ENCODE measurements around the gene AKAP7.
"Not testable (repeated sequence)": the region's sequence is repeated elsewhere in the genome, so short reads cannot be mapped to it uniquely, and the experiment has no call there.

AKAP7 gene

GRCh38 chr6:131305037-131305850 lies 170.0 kb downstream of the AKAP7 start:
- Histone ChIP-seq H3K9ac (ENCODE audit: low read depth in 1 of 2, low read length in 2 of 2) (no peak overlapping the region), H3K4me1 (ENCODE audit: control insufficient read depth in 1 of 2, insufficient read depth in 2 of 2, low read length in 2 of 2) (no peaks in the 10 kb centered on the region), H3K27ac (ENCODE audit: low read depth, low read length) (no peak overlapping the region), H3K9me3 (ENCODE audit: control insufficient read depth in 1 of 2, low read length in 2 of 2) (peaks cover 0 to 4% of the 10 kb centered on the region in 2 donors), H3K27me3 (ENCODE audit: control insufficient read depth in 1 of 2, insufficient read depth in 2 of 2, low read length in 2 of 2) (no peaks in the 10 kb centered on the region), H3K36me3 (ENCODE audit: control insufficient read depth in 1 of 2, insufficient read depth in 2 of 2, low read length in 2 of 2) (no peaks in the 10 kb centered on the region), H3K4me3 (ENCODE audit: low read depth in 1 of 2, low read length in 2 of 2) (no peak overlapping the region)

DNA sequence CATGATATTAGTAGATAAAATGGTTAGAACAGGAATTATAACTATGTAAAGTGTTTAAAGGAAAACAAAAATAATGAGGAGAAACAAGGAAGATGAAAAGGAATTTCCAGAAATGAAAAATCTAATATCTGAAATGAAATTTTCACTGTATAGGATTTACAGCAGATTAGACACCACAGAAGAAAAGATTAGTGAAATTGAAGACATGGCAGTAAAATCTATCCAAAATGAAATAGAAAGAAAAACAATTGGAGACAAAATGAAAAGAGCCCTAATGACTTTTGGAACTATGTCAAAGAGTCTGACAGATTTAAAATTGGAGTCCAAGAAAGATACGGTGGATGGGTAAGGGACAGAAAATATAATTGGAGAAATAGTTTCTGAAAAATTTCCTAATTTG lies 174.2 kb downstream of the AKAP7 start:
- Histone ChIP-seq H3K9ac (ENCODE audit: low read depth in 1 of 2, low read length in 2 of 2) (no peak overlapping the region), H3K36me3 (ENCODE audit: control insufficient read depth in 1 of 2, insufficient read depth in 2 of 2, low read length in 2 of 2) (no peaks in the 10 kb centered on the region), H3K27ac (ENCODE audit: low read depth, low read length) (no peak overlapping the region), H3K9me3 (ENCODE audit: control insufficient read depth in 1 of 2, low read length in 2 of 2) (peaks cover 0 to 4% of the 10 kb centered on the region in 2 donors), H3K4me3 (ENCODE audit: low read depth in 1 of 2, low read length in 2 of 2) (no peak overlapping the region), H3K4me1 (ENCODE audit: control insufficient read depth in 1 of 2, insufficient read depth in 2 of 2, low read length in 2 of 2) (no peaks in the 10 kb centered on the region), H3K27me3 (ENCODE audit: control insufficient read depth in 1 of 2, insufficient read depth in 2 of 2, low read length in 2 of 2) (no peaks in the 10 kb centered on the region)

GRCh38 chr6:131314838-131315237 lies 179.6 kb downstream of the AKAP7 start:
- no peaks in the 10 kb centered on the region for H3K9me3 ChIP-seq (ENCODE audit: control insufficient read depth in 1 of 2, low read length in 2 of 2)
- no peak overlapping the region for H3K4me3 ChIP-seq (ENCODE audit: low read depth in 1 of 2, low read length in 2 of 2)
- H3K36me3 ChIP-seq (ENCODE audit: control insufficient read depth in 1 of 2, insufficient read depth in 2 of 2, low read length in 2 of 2): no peaks in the 10 kb centered on the region
- H3K27me3 ChIP-seq (ENCODE audit: control insufficient read depth in 1 of 2, insufficient read depth in 2 of 2, low read length in 2 of 2): no peaks in the 10 kb centered on the region
- no peak overlapping the region for H3K9ac ChIP-seq (ENCODE audit: low read depth in 1 of 2, low read length in 2 of 2)
- H3K4me1 ChIP-seq (ENCODE audit: control insufficient read depth in 1 of 2, insufficient read depth in 2 of 2, low read length in 2 of 2): no peaks in the 10 kb centered on the region
- H3K27ac ChIP-seq (ENCODE audit: low read depth, low read length): no peak overlapping the region

- Histone ChIP-seq H3K4me1 (ENCODE audit: control insufficient read depth in 1 of 2, insufficient read depth in 2 of 2, low read length in 2 of 2) (no peaks in the 10 kb centered on the region), H3K27me3 (ENCODE audit: control insufficient read depth in 1 of 2, insufficient read depth in 2 of 2, low read length in 2 of 2) (no peaks in the 10 kb centered on the region), H3K9me3 (ENCODE audit: control insufficient read depth in 1 of 2, low read length in 2 of 2) (no peaks in the 10 kb centered on the region), H3K4me3 (ENCODE audit: low read depth in 1 of 2, low read length in 2 of 2) (no peak overlapping the region), H3K9ac (ENCODE audit: low read depth in 1 of 2, low read length in 2 of 2) (no peak overlapping the region), H3K36me3 (ENCODE audit: control insufficient read depth in 1 of 2, insufficient read depth in 2 of 2, low read length in 2 of 2) (no peaks in the 10 kb centered on the region), H3K27ac (ENCODE audit: low read depth, low read length) (no peak overlapping the region)
These were observed 181.4 kb downstream of the AKAP7 start for GRCh38 chr6:131316654-131317053.

- Histone ChIP-seq H3K9me3 (ENCODE audit: control insufficient read depth in 1 of 2, low read length in 2 of 2) (no peaks in the 10 kb centered on the region), H3K36me3 (ENCODE audit: control insufficient read depth in 1 of 2, insufficient read depth in 2 of 2, low read length in 2 of 2) (no peaks in the 10 kb centered on the region), H3K9ac (ENCODE audit: low read depth in 1 of 2, low read length in 2 of 2) (no peak overlapping the region), H3K27ac (ENCODE audit: low read depth, low read length) (no peak overlapping the region), H3K4me3 (ENCODE audit: low read depth in 1 of 2, low read length in 2 of 2) (no peak overlapping the region), H3K27me3 (ENCODE audit: control insufficient read depth in 1 of 2, insufficient read depth in 2 of 2, low read length in 2 of 2) (no peaks in the 10 kb centered on the region), H3K4me1 (ENCODE audit: control insufficient read depth in 1 of 2, insufficient read depth in 2 of 2, low read length in 2 of 2) (peaks cover 0 to under 1% of the 10 kb centered on the region in 2 donors)
These were observed 182.2 kb downstream of the AKAP7 start for GRCh38 chr6:131317516-131317915.

DNA sequence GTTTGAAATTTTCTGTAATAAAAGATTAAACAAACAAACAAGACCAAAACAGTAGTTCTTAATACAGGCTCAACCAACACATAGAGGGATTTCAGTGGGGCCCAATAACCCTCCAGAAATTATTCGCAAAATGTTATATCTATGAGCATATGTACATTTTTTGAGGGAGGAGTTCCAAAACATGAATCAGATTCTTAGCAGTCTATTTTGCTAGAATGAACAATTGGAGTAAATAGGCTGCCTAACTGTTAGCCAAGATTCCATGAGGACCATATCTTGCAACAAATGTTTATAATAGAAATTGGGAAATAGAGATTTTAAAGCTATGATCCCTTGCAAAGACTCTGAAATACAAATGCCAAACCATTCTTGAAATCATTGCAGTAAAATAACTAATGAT lies 186.3 kb downstream of the AKAP7 start:
- Histone ChIP-seq H3K4me3 (ENCODE audit: low read depth in 1 of 2, low read length in 2 of 2) (no peak overlapping the region), H3K27ac (ENCODE audit: low read depth, low read length) (no peak overlapping the region)

DNA sequence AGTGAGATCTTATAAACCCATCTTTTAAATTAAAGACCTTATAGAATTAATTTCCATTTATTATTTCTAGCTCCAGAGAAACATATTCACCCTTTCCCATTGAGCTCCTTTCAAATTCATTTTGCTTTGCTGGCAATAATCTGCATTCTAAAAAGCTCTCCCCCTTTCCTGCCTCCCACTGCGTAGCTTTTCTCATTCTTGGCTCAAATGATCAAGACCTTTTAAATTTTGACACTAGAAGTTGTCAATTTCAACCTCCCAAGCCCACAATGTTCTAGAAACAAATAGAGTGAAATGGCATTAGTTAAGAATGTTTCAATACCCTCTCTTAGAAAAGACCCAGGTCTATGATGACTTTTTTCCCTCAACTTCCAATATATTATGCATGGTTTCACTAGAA lies 186.9 kb downstream of the AKAP7 start:
- Histone ChIP-seq H3K9me3 (ENCODE audit: control insufficient read depth in 1 of 2, low read length in 2 of 2) (no peaks in the 10 kb centered on the region), H3K27ac (ENCODE audit: low read depth, low read length) (no peak overlapping the region), H3K36me3 (ENCODE audit: control insufficient read depth in 1 of 2, insufficient read depth in 2 of 2, low read length in 2 of 2) (no peaks in the 10 kb centered on the region), H3K4me3 (ENCODE audit: low read depth in 1 of 2, low read length in 2 of 2) (no peak overlapping the region), H3K27me3 (ENCODE audit: control insufficient read depth in 1 of 2, insufficient read depth in 2 of 2, low read length in 2 of 2) (no peaks in the 10 kb centered on the region), H3K9ac (ENCODE audit: low read depth in 1 of 2, low read length in 2 of 2) (no peak overlapping the region), H3K4me1 (ENCODE audit: control insufficient read depth in 1 of 2, insufficient read depth in 2 of 2, low read length in 2 of 2) (peaks cover 0 to 6% of the 10 kb centered on the region in 2 donors)

More for the DNA sequence above, 186.3 kb downstream of the AKAP7 start:
- H3K4me1 ChIP-seq (ENCODE audit: control insufficient read depth in 1 of 2, insufficient read depth in 2 of 2, low read length in 2 of 2): peaks cover 0 to 6% of the 10 kb centered on the region in 2 donors
- H3K27me3 ChIP-seq (ENCODE audit: control insufficient read depth in 1 of 2, insufficient read depth in 2 of 2, low read length in 2 of 2): no peaks in the 10 kb centered on the region
- H3K9ac ChIP-seq (ENCODE audit: low read depth in 1 of 2, low read length in 2 of 2): no peak overlapping the region
- H3K9me3 ChIP-seq (ENCODE audit: control insufficient read depth in 1 of 2, low read length in 2 of 2): no peaks in the 10 kb centered on the region
- H3K36me3 ChIP-seq (ENCODE audit: control insufficient read depth in 1 of 2, insufficient read depth in 2 of 2, low read length in 2 of 2): no peaks in the 10 kb centered on the region

DNA sequence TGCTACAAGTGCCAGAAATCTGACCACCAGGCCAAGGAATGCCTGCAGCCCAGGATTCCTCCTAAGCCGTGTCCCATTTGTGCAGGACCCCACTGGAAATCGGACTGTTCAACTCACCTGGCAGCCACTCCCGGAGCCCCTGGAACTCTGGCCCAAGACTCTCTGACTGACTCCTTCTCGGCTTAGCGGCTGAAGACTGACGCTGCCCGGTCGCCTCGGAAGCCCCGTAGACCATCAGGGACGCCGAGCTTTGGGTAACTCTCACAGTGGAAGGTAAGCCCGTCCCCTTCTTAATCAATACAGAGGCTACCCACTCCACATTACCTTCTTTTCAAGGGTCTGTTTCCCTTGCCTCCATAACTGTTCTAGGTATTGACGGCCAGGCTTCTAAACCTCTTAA lies 190.4 kb downstream of the AKAP7 start:
- not testable (repeated sequence) for H3K4me1 ChIP-seq (ENCODE audit: control insufficient read depth in 1 of 2, insufficient read depth in 2 of 2, low read length in 2 of 2); H3K27ac ChIP-seq (ENCODE audit: low read depth, low read length); H3K4me3 ChIP-seq (ENCODE audit: low read depth in 1 of 2, low read length in 2 of 2); H3K9ac ChIP-seq (ENCODE audit: low read depth in 1 of 2, low read length in 2 of 2); H3K9me3 ChIP-seq (ENCODE audit: control insufficient read depth in 1 of 2, low read length in 2 of 2); H3K36me3 ChIP-seq (ENCODE audit: control insufficient read depth in 1 of 2, insufficient read depth in 2 of 2, low read length in 2 of 2); H3K27me3 ChIP-seq (ENCODE audit: control insufficient read depth in 1 of 2, insufficient read depth in 2 of 2, low read length in 2 of 2)

DNA sequence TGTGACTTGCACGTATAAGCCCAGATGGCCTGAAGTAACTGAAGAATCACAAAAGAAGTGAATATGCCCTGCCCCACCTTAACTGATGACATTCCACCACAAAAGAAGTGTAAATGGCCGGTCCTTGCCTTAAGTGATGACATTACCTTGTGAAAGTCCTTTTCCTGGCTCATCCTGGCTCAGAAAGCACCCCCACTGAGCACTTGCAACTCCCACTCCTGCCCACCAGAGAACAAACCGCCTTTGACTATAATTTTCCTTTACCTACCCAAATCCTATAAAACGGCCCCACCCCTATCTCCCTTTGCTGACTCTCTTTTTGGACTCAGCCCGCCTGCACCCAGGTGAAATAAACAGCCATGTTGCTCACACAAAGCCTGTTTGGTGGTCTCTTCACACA lies 193.5 kb downstream of the AKAP7 start:
- H3K4me1 ChIP-seq (ENCODE audit: control insufficient read depth in 1 of 2, insufficient read depth in 2 of 2, low read length in 2 of 2); H3K4me3 ChIP-seq (ENCODE audit: low read depth in 1 of 2, low read length in 2 of 2); H3K27ac ChIP-seq (ENCODE audit: low read depth, low read length); H3K36me3 ChIP-seq (ENCODE audit: control insufficient read depth in 1 of 2, insufficient read depth in 2 of 2, low read length in 2 of 2); H3K9me3 ChIP-seq (ENCODE audit: control insufficient read depth in 1 of 2, low read length in 2 of 2); H3K9ac ChIP-seq (ENCODE audit: low read depth in 1 of 2, low read length in 2 of 2); H3K27me3 ChIP-seq (ENCODE audit: control insufficient read depth in 1 of 2, insufficient read depth in 2 of 2, low read length in 2 of 2): not testable (repeated sequence)

DNA sequence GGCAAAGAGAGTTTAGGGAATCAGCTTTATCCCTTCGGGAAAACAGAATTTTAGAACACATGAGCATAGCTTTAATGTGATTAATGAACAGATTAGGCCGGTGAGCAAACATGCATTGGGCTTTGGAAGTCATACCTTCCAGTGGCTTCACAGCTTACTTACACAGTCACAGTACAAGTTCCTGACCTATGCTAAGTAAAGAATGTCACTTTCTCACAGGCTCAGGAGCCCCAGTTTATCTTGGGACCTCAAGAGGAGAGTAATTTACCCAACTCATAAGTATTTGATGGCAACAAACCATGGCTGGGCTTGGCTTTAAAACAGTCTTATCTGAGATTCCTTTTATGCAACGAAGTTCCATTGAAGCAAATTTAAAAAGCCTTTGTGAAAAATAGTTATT lies 195.9 kb downstream of the AKAP7 start:
- no peak overlapping the region for H3K9ac ChIP-seq (ENCODE audit: low read depth in 1 of 2, low read length in 2 of 2)

More for the DNA sequence above, 195.9 kb downstream of the AKAP7 start:
- no peak overlapping the region for H3K4me3 ChIP-seq (ENCODE audit: low read depth in 1 of 2, low read length in 2 of 2)
- H3K9me3 ChIP-seq (ENCODE audit: control insufficient read depth in 1 of 2, low read length in 2 of 2): no peaks in the 10 kb centered on the region
- H3K4me1 ChIP-seq (ENCODE audit: control insufficient read depth in 1 of 2, insufficient read depth in 2 of 2, low read length in 2 of 2): no peaks in the 10 kb centered on the region
- H3K27me3 ChIP-seq (ENCODE audit: control insufficient read depth in 1 of 2, insufficient read depth in 2 of 2, low read length in 2 of 2): no peaks in the 10 kb centered on the region
- H3K27ac ChIP-seq (ENCODE audit: low read depth, low read length): no peak overlapping the region
- H3K36me3 ChIP-seq (ENCODE audit: control insufficient read depth in 1 of 2, insufficient read depth in 2 of 2, low read length in 2 of 2): no peaks in the 10 kb centered on the region
